GM19099 (cell line): ENCODE data around the gene TMEM185B.

ENCODE experiments used
- POLR2A ChIP-seq: IDR thresholded peaks from 3 replicates; pipeline ENCODE4 v1.6.1; 2011; ENCODE audit warnings: low read depth; ENCODE audit not compliant: insufficient read length; ENCODE audit errors: extremely low read depth

Gene TMEM185B

GRCh38 chr2:120227111-120227991 lies 4.2 kb upstream of the TMEM185B start:
- TF ChIP-seq POLR2A: no peak

GRCh38 chr2:120226316-120226715 lies 3.1 kb upstream of the TMEM185B start:
- TF ChIP-seq POLR2A: no peak

GRCh38 chr2:120225549-120226065 lies 2.4 kb upstream of the TMEM185B start:
- TF ChIP-seq POLR2A: no peak

GRCh38 chr2:120224735-120225548 lies 1.7 kb upstream of the TMEM185B start:
- no peak for TF ChIP-seq POLR2A

GRCh38 chr2:120224256-120224655 lies 1.1 kb upstream of the TMEM185B start:
- no peak for TF ChIP-seq POLR2A

- TF ChIP-seq POLR2A: no peak
Measured at GRCh38 chr2:120222186-120223033, 790 bp downstream of the TMEM185B start.

GRCh38 chr2:120221616-120222015 lies 1.6 kb downstream of the TMEM185B start:
- TF ChIP-seq POLR2A: no peak

GRCh38 chr2:120220756-120221155 lies 2.4 kb downstream of the TMEM185B start:
- TF ChIP-seq POLR2A: no peak

- TF ChIP-seq POLR2A: no peak
Measured at GRCh38 chr2:120219766-120220165, 3.4 kb downstream of the TMEM185B start.

GRCh38 chr2:120219291-120219690 lies 3.9 kb downstream of the TMEM185B start:
- no peak for TF ChIP-seq POLR2A

- no peak for TF ChIP-seq POLR2A
Measured at GRCh38 chr2:120218181-120218580, 5.0 kb downstream of the TMEM185B start.

- no peak for TF ChIP-seq POLR2A
Measured at GRCh38 chr2:120210270-120210693, 12.9 kb downstream of the TMEM185B start.

GRCh38 chr2:120209427-120210269 lies 13.6 kb downstream of the TMEM185B start:
- TF ChIP-seq POLR2A: no peak
